Measurements from ENCODE around the gene ANO4.
A peak's percentile ranks its signal among the peaks of the same experiment; 100 is the strongest.
"Not testable (repeated sequence)": the region's sequence is repeated elsewhere in the genome, so short reads cannot be mapped to it uniquely, and the experiment has no call there.

ANO4 gene

DNA sequence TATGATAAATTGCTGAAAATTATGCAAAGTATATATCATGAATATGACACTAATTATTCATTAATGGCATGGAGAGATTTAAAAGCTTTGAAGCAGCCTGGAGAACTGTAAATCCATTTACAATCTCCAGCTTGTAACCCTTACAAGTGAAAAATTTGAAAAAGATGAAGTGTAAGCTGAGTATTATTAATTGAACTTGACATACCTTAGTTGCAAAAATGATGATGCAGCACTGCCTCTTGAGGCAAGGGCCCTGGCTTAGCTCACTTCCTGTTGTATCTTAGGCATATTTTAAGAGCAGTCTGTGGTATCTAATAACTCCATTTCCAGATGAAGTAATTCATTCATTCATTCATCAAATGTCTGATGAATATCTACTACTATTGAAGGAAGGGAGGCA, 158.6 kb downstream of the ANO4 start:
- DNase-seq (ENCODE audit: low read depth), result no peak

DNA sequence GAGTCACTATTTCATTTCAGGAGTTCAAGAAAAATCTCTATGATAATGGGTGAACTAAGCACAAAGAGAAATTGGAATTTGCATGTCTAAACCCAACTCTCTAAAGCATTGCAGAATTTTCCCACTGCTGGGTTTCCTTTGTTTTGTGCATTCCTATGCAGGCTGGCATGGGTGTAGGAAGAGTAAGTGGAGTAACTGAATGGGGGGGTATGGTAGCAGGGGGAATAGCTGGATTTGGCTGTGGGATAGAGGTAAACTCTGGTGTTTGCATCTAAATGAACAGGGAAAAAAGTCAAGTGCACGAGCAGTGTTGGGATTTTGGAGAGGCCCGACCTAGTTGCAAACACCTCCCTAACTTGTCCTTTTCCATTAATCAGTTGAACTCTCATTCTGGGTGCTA, 159.1 kb downstream of the ANO4 start:
- no peak for DNase-seq (ENCODE audit: low read depth)

DNA sequence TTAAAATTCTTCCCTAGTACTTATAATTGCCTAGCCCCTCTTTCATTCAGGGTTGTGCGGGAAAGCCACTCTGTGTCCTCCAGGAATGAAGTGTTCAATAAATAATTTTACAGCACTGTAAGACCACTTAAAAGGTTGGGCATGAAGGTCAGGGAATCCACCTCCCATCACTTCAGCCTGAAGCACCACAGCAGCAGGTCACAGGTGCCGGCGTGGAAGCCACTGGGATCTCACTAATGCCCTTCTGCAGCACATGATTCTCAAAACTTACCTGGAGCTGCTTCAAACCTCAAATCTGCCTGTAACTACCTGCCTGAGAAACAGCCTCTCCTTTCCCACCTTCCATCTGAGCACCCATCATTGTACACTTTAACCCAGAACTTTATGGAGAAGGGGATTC, 159.5 kb downstream of the ANO4 start:
- DNase-seq (ENCODE audit: low read depth), result no peak

DNA sequence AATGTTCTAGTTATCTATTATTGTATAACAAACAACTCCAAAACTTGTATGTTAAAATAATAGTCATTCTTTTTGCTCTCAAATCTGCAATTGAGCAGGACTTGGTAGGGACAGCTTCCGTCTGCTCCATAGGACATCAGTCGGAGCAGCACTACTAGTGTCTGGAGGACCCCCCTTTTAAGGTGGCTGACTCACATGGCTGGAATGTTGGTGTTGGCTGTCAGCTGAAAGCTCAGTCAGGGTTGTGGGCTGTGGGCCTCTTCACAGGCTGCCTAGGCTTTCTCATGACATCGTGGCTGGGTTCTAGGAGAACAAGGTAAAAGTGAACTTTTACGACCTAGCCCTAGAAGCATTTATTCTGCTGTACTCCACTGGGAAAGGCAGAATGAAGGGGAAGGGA, 160.6 kb downstream of the ANO4 start:
- peak; percentile 72 for DNase-seq (ENCODE audit: low read depth)

DNA sequence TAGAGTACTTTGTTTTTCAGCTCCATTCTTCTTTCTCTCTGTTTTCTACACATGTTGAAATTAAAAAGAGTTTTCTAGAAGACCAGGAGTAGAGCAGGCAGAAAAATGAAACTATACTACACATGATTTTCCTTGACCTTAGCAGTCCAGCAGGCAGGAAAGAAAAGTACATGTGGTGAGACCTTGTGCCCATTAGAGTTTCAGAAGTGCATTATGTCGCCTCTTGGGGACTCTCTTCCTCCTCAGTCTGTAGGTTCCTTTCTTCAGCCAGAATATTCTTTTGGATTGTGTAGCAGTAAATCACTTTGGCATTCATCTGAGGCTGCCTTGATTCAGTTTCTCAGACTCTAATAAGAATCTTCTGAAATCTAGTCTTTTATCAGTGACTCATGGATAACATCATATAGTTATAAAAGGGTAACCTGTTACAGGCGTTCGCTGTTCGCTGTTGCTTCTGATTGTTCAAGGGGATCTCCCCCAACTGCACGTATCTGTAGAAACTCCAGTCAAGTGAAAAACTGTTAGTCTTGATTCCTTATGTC, 161.8 kb downstream of the ANO4 start:
- no peak for DNase-seq (ENCODE audit: low read depth)

DNA sequence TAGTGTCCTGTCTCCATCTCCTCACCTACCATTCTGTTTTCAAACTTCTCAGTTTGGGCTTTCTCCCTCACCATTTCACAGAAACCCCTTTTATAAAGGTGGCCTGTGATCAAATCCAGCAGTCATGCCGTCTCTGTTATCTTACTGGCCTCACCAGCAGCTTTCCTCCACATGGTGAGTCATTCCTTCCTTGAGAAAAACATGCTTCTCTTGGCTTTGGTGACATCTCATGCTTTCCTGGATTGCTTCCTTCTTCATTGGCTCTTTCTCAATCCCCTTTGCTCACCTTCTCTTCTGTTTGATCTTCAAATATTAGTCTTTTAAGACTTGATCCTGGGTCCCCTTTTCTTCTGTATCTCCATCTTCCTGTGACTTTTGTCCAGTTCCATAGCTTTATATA, 164.9 kb downstream of the ANO4 start:
- DNase-seq (ENCODE audit: low read depth), result peak; percentile 60

DNA sequence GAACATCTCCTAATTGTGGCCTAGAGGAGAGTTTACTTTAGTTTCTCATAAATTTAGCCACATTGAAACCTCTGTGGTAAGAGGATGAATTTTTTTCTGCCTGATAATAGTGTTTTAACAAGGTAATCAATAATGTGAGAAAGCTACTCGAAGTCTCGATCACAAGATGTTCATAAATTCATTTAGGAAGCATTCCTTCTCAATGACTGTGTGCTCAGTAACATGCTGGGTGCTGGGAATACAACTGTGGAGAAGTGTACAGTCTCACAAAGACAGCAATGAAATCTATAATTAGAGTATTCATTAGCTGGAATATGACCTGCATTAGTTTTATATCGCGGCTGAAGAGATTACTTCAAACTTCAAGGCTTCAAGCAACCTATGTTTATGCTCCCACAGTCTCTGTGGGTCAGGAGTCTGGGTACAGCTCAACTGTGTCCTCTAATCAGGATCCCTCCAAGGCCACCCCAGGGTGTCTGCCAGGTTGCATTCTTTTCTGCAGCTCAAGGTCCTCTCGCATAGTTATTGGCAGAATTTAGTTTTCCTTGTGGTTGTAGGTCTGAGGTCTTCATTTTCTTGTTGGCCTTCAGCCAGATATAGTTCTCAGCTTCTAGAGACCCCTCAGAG, 167.6 kb downstream of the ANO4 start:
- DNase-seq (ENCODE audit: low read depth), result no peak

DNA sequence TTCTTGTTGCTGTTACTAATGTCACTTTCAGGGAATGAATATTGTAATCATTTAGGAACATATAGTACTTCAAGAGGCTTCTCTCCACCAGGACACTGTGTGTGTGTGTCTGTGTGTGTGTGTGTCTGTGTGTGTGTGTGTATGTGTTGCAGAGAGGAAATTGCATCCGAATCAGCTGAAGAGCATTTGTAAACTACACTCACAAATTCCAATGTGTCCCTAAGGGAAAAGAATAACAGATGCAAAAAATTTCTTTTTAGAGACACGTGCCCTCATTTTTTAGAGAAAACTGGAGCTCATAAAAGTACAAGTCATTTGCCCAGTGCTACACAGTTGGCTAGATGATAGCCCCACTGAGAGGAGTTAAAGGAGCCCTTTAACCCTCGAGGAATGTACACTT, 168.8 kb downstream of the ANO4 start:
- DNase-seq (ENCODE audit: low read depth), result no peak

DNA sequence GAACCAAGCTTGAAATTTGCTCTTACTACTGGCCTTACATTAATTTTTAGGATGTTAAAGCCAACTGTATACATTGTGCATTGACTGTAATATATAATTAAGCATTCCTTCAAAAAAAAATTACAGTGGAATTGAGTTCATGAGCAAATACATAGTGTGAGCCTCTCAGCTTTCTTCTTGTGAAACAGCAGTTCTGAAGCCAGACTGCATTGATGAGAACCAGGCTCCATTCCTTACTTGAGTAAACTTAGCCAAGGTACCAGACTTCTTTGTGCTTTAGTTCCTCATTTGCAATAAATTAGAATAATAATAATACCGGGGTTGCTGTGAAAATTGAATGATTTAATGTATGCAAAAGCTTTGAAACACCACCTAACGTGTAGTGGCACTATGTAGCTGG, 169.5 kb downstream of the ANO4 start:
- DNase-seq (ENCODE audit: low read depth), result no peak

DNA sequence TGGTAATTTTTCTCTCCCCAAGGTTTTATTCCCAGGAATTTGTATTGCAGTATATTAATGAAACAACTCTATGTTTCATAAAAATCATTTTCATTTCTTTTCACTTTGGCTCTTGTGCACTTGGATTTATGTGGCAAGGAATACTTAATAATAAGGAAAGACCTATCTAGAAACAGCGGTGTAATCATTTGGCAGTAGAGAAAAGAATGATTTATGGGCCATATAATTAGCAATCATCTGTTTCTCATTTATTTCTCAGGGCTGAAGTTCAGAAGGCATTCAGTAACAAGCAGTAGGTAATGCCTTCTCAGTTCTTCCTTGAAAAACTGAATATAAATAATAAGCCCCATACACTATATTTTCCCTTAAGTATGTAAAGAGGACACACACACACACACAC, 172.6 kb downstream of the ANO4 start:
- DNase-seq (ENCODE audit: low read depth), result no peak

DNA sequence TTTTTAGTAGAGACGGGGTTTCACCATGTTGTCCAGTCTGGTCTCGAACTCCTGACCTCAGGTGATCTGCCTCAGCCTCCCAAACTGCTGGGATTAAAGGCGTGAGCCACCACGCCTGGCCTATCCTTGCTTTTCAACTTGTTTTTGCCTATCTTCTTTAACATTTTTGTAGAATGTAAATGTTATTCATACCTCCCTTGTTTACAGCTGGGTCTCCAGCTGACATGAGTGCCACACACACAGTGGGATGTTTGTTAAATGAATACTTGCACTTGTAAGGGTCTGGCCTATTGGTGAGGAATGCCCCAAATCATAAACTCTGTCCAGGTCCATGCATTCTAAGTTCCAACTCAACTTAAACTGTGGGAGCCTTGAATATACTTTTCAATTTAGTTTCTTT, 176.3 kb downstream of the ANO4 start:
- no peak for DNase-seq (ENCODE audit: low read depth)

DNA sequence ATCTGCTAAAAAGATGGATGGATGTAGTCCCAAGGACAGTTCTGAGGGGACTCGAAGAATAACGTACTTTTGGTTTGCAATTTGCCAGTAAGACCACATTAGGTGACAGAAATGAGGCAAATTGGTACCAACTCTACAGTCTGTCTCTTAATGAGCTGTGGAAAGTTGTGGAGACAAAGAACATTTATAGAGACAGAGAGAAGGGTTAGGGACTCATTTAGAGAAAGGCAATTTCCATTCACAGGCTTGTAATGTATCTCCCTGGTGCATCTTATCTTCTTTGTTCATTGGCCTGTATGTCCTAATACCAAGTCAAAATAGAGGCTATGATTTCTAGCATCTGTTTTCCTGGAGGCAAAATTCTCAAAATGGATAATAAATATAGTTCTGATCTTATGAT, 177.5 kb downstream of the ANO4 start:
- DNase-seq (ENCODE audit: low read depth), result no peak

DNA sequence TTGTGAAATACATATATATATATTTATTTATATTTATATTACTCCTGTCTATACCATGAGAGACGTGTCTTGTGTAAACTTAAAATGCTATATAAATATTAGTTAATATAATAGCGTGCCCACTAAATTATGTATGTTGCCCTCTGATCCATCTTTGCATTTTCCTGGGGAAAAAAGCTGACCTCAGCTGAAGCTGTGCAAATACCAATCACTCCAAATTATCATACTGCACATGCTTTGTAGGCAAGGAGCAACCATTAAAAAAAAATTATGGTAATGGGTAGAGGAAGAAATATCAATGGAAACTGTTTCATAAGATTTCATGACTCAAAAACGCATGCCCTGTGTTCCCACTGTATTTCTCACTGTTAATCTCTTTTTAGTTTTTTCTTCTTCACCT, 179.8 kb downstream of the ANO4 start:
- DNase-seq (ENCODE audit: low read depth), result no peak

DNA sequence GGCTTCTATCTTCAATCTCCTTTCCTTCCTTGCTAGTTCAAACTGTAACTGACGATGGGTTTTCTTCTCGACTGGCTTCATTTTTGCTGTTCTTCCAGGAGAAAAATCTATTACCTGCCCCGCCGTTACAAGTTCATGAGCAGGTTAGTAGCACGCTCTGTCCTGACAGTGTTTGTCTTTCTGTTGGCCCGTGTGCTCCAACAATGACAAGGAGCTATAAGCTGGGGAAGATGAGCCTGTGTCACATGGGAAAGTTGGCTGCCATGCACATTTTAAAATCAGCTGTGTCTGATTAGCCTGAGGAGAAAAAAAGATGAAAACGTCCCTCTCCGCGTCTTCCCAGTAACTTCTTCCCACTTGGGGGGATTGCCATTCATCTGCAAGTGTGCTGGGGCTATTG, 180.2 kb downstream of the ANO4 start:
- DNase-seq (ENCODE audit: low read depth), result no peak

DNA sequence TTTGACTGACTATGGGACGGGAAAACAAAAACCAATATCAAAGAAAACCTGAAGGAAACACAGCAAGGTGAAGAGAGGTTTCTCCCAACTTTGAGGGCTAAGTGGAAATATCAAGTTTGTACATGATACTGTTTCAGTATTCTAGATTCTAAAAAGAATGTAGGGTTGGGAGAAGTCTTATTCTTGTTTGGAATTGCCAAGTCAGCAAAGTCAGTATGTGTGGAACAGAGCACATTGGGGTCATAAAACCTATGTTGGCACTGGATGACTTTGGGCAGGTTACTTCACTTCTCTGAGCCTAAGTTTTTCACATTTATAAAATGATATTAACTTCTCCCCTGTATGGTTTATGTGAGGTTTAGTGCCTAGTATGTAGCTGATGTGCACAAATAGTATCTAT, 182.2 kb downstream of the ANO4 start:
- DNase-seq (ENCODE audit: low read depth), result no peak

DNA sequence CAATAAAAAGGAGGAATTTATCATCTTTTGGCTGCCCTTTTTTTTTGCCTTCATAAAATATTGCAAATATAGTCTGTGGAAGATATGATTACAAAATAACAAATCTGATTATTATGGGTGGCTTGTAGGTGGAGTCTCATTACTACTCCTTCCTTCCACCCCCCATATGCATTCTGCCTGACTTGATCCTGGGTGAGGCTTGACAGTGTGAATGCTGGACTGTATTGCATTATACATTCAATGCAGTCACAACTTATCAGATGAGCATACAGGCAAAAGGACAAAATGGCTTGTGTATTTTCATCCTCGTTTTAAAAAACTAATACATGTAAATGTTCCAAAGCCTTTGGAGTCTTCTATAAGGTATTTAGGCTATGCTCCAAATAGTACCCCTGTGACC, 186.3 kb downstream of the ANO4 start:
- DNase-seq (ENCODE audit: low read depth), result no peak

DNA sequence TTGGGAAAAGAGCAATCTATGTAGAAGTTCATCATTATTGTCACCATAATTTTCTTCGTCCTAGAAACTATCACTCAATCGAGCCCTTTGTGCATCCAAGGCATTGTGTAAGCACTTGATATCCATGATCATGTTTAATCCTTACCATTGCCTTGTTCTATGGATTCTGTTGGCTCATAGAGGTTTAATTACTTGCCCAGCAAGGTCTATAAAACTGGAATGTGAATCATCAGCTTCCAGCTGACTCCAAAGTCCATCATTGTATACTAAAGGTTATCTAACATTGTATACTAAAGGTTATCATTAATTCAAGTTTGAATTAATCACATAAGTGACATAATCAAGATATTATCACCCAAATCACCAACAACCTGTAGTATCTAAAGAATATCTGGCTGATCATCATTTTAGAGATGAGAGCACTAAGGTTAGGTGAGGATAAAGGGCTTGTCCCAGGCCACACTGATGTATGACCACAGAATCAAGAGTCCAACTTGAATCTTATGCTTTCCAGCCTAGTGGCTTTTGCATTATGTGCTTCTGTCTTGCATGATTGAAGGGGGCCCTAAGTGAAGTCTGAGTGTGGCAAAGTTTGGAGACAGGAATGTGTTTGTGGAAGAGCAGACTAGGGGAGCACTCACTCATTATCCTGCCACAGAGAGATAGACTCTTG, 188.1 kb downstream of the ANO4 start:
- DNase-seq (ENCODE audit: low read depth), result no peak

DNA sequence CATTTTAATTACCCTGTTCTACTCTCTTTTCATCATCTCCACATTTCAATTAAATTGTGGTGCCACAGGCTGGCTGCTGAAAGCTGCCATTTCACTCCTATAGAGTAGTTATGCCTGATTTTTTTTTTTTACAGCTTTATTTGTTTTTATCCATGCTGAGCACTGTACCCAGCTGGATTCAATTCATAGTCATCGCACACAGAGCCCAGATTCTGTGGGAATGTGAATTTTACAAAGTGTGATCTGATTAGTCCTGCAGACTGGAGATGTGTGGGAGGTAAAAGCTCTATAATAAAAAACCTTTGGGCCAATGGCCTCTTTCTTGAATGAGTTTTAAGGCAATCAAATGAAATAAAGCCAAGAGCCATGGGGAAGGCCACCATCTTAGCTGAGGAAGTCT, 190.2 kb downstream of the ANO4 start:
- DNase-seq (ENCODE audit: low read depth), result no peak

DNA sequence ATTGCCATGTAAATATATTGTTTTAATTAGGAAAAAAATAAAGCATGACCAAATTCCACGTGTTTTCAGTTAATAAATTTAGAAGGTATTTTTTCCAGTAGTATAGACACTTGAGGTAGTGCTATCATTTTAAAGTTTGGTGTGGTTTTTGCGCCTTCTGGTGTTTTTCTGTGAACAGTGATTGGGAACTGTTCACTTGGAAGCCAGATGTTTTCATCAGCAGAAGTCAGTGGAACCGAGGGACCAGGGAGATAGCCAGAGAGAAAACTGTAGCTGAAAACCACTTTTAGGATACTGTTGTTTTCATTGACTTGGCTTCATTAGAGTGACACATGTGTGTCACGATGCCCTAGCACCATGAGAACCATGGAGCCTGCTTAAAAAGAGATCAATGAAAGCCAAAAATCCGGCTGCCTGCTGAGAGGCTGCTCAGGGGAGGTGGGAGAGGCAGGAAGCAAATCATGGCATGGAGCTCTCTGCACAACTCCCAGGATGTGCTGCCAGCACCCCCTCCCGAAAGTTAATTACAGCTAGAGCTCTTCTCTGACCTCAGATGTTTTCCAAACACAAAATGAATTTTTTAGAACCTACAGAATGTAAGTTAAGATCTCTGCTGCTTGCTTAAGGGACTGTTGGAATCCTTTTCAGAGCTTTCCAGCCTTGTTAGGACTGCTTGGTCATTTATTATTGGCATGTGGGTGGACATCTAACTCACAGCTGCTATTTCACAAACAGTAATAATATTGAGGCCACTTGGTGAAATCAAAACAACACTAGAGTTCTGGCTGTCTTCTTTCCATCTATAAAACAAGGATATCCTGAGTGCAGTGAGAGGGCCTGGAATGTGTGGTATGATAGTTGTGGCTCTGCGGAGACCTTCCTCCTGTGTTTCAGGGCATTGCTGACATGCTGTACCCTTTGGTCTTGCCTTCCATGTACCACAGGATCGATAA, 192.3 kb downstream of the ANO4 start:
- DNase-seq (ENCODE audit: low read depth), result no peak

DNA sequence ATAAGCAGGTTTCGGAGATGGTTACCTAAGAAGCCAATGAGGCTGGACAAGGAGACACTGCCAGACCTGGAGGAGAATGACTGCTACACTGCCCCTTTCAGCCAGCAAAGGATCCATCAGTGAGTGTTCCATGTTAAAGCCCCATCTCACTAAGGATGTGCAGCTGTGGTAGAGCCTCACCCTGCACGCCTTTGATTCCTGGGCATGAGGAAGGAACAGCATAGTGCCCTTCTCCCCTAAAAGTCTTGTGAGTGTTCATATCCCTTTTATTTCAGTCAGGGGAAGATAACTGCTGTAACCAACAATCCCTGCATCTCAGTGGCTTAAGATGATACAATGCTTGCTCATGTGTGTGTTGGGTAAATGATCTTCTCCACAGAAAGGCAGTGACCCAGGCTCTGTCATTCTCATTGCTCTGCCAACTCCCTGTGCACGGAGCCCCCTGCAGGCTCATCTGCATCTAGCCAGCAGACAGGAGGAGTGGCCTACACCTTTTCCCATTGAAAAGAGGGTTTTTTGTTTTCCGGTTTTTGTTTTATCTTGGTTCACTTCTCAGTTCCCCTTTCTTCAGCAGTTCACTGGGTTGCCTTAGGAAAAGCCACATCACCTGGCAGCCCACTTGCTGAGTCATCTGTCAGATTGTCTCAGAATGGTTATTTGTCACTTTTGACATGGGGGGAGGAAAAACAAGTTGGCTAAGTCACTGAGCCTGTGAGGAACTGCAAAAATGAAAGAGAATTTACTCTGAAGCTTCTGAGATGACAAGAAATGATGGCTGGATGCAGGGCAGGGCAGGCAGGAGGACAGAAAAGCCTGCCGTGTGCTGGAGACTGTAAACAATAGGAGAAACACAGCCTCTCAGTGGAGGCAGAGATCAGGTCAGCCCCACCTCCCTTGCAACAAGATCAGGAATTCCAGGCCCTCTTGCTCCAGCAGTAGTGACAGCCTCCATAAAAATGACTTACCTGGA, 193.3 kb downstream of the ANO4 start:
- no peak for DNase-seq (ENCODE audit: low read depth)

DNA sequence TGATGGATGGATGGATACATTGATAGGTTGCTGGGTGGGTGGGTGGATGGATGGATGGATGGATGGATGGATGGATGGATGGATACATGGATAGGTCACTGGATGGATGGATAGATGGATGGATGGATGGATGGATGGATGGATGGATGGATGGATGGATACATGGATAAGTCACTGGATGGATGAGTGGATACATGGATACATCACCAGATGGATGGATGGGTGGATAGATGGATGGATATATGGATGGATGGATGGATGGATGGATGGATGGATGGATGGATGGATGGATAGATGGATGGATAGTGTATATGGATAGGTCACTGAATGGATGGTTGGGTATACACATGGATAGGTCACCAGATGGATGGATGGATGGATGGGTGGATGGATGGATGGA, 194.9 kb downstream of the ANO4 start:
- DNase-seq (ENCODE audit: low read depth), result not testable (repeated sequence)

DNA sequence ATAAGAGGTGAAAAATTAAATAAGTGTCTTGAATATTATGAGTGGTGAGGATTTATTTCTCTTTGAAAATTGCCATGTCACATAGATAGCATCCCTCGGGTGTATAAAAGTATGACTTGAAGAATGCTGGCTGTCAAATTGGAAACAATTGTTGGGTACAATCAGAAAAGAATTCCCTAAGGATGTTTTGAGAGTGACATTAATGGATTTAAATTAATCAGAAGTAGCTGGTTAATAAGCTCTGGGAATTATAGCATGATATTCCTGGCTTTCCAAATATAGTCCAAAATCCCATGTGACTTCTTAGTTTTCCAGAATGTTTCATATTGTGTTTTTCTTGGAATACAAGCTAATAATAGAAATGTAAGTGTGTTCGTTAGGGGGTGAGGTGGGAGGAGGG, 196.5 kb downstream of the ANO4 start:
- no peak for DNase-seq (ENCODE audit: low read depth)

Data from non-pigmented ciliary epithelial cell (primary cell).